Measurements from ENCODE around the gene NUP214. TPM values are rescaled to one million over a fixed set of nuclear protein-coding genes. Genes with fewer than 3 reads are reported as not detected.

NUP214 gene
- total RNA-seq, 1 experiment from 2014 or later, result 35.5 TPM

DNA sequence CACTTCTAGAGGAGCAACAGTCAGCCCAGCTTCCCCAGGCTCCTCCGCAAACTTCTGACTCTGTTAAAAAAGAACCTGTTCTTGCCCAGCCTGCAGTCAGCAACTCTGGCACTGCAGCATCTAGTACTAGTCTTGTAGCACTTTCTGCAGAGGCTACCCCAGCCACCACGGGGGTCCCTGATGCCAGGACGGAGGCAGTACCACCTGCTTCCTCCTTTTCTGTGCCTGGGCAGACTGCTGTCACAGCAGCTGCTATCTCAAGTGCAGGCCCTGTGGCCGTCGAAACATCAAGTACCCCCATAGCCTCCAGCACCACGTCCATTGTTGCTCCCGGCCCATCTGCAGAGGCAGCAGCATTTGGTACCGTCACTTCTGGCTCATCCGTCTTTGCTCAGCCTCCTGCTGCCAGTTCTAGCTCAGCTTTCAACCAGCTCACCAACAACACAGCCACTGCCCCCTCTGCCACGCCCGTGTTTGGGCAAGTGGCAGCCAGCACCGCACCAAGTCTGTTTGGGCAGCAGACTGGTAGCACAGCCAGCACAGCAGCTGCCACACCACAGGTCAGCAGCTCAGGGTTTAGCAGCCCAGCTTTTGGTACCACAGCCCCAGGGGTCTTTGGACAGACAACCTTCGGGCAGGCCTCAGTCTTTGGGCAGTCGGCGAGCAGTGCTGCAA, 72.8 kb downstream of the NUP214 start:
- POLR2A ChIA-PET, result no interaction called here
- Histone ChIP-seq H3K4me3 (replicated peaks in 1 of 2; ENCODE audit: low read depth in 1 of 2, low read length in 2 of 2) (no peak overlapping the region), H4K20me1 (ENCODE audit: insufficient read depth) (no peaks in the 10 kb centered on the region), H3K9ac (ENCODE audit: low read length) (no peak overlapping the region), H3K79me2 (ENCODE audit: insufficient read depth, low read length) (no peaks in the 10 kb centered on the region; the same call in 1 of the 2 replicates), H3K36me3 (ENCODE audit: control insufficient read depth in 1 of 2, insufficient read depth in 2 of 2, low read length in 2 of 2) (peaks cover 49 to 51% of the 10 kb centered on the region in 2 experiments), H2AFZ (ENCODE audit: low read depth, low read length, poor library complexity, severe bottlenecking) (no peak overlapping the region), H3K27me3 (ENCODE audit: insufficient read depth, low read length) (no peaks in the 10 kb centered on the region), H3K4me1 (ENCODE audit: control insufficient read depth in 1 of 2, insufficient read depth in 2 of 2, low read length in 2 of 2) (no peaks in the 10 kb centered on the region), H3K4me2 (ENCODE audit: low read length) (no peak overlapping the region), H3K9me2 (ENCODE audit: insufficient read depth) (no peaks in the 10 kb centered on the region), H3K27ac (ENCODE audit: low read depth, low read length) (no peak overlapping the region), H3K9me3 (ENCODE audit: control insufficient read depth in 1 of 2, insufficient read depth in 1 of 2, low read depth in 1 of 2, low read length in 2 of 2) (no peaks in the 10 kb centered on the region)
- RAD21 ChIA-PET (ENCODE audit: low non-redundant PET in 1 of 2, low total read pairs in 2 of 2, uncharacterized antibody in 2 of 2, unreplicated experiment in 2 of 2), result no interaction called here
- no TSS peak for BruUV-seq (replicated peaks)
- TF ChIP-seq, protein P1, sequence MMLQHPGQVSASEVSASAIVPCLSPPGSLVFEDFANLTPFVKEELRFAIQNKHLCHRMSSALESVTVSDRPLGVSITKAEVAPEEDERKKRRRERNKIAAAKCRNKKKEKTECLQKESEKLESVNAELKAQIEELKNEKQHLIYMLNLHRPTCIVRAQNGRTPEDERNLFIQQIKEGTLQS (IDR thresholded peaks at IDR 0.05), result no peak
- TF ChIP-seq CEBPB (IDR thresholded peaks at IDR 0.05; ENCODE audit: low read depth) (no peak), POLR2AphosphoS5 (IDR thresholded peaks at IDR 0.05; ENCODE audit: low read depth, low read length) (no peak), EZH2phosphoT487 (IDR thresholded peaks at IDR 0.05; ENCODE audit: borderline replicate concordance) (no peak), EGR1 (IDR thresholded peaks at IDR 0.05; ENCODE audit: low read depth) (no peak), ZNF274 (IDR thresholded peaks at IDR 0.05; ENCODE audit: low read depth, low read length) (no peak), POLR2A (IDR thresholded peaks at IDR 0.05; ENCODE audit: borderline replicate concordance, extremely low read depth, insufficient read depth, insufficient read length) (no peak), ZFX (IDR thresholded peaks at IDR 0.05) (no peak), YY1 (IDR thresholded peaks at IDR 0.05; ENCODE audit: extremely low read depth, insufficient replicate concordance, low read depth, low read length) (no peak)
- TF ChIP-seq, protein P2, sequence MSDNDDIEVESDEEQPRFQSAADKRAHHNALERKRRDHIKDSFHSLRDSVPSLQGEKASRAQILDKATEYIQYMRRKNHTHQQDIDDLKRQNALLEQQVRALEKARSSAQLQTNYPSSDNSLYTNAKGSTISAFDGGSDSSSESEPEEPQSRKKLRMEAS (IDR thresholded peaks at IDR 0.05), result no peak
- no peak for DNase-seq (ENCODE audit: low read depth, low spot score)
- intact Hi-C loops (cut with micrococcal nuclease), result no loop called here
- CTCF ChIA-PET, result no interaction called here
- no peak for ATAC-seq

DNA sequence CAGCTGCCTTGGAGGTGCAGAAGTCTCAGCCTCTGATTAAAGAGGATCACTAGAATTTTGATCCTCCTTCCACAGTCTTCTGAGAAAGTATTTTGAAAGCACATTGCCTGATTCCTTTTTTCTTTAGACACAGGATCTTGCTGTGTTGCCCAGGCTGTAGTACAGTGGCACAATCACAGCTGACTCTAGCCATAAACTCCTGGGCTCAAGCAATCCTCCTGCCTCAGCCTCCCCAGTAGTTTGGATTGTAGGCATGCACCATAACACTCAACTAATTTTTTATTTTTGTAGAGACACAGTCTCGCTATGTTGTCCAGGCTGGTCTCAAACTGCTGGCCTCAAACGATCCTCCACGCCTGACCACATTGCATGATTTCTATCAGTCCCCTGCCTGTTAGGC, 76.5 kb downstream of the NUP214 start:
- H3K27ac ChIP-seq (ENCODE audit: low read depth, low read length), result no peak overlapping the region
- ChIA-PET POLR2A (no interaction called here), CTCF (no interaction called here), RAD21 (ENCODE audit: low non-redundant PET in 1 of 2, low total read pairs in 2 of 2, uncharacterized antibody in 2 of 2, unreplicated experiment in 2 of 2) (no interaction called here)
- H3K4me2 ChIP-seq (ENCODE audit: low read length), result no peak overlapping the region
- H3K9me2 ChIP-seq (ENCODE audit: insufficient read depth), result no peaks in the 10 kb centered on the region
- DNase-seq (ENCODE audit: low read depth, low spot score) (no peak), ATAC-seq (no peak)
- no peaks in the 10 kb centered on the region for H3K79me2 ChIP-seq (ENCODE audit: insufficient read depth, low read length)
- BruUV-seq (replicated peaks), result no TSS peak
- H3K36me3 ChIP-seq (ENCODE audit: control insufficient read depth in 1 of 2, insufficient read depth in 2 of 2, low read length in 2 of 2), result peaks cover 42 to 46% of the 10 kb centered on the region in 2 experiments
- no peak overlapping the region for H2AFZ ChIP-seq (ENCODE audit: low read depth, low read length, poor library complexity, severe bottlenecking)
- H3K4me1 ChIP-seq (ENCODE audit: control insufficient read depth in 1 of 2, insufficient read depth in 2 of 2, low read length in 2 of 2), result no peaks in the 10 kb centered on the region
- TF ChIP-seq FOSL1 (IDR thresholded peaks at IDR 0.05; ENCODE audit: low read depth) (no peak), ELF1 (IDR thresholded peaks at IDR 0.05; ENCODE audit: borderline replicate concordance, low read depth) (no peak), YY1 (IDR thresholded peaks at IDR 0.05; ENCODE audit: extremely low read depth, insufficient replicate concordance, low read depth, low read length) (no peak), CEBPB (IDR thresholded peaks at IDR 0.05; ENCODE audit: low read depth) (no peak), SRF (IDR thresholded peaks at IDR 0.05; ENCODE audit: low read depth) (no peak), ZFX (IDR thresholded peaks at IDR 0.05) (no peak)
- TF ChIP-seq, protein P3, sequence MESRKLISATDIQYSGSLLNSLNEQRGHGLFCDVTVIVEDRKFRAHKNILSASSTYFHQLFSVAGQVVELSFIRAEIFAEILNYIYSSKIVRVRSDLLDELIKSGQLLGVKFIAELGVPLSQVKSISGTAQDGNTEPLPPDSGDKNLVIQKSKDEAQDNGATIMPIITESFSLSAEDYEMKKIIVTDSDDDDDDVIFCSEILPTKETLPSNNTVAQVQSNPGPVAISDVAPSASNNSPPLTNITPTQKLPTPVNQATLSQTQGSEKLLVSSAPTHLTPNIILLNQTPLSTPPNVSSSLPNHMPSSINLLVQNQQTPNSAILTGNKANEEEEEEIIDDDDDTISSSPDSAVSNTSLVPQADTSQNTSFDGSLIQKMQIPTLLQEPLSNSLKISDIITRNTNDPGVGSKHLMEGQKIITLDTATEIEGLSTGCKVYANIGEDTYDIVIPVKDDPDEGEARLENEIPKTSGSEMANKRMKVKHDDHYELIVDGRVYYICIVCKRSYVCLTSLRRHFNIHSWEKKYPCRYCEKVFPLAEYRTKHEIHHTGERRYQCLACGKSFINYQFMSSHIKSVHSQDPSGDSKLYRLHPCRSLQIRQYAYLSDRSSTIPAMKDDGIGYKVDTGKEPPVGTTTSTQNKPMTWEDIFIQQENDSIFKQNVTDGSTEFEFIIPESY (IDR thresholded peaks at IDR 0.05; ENCODE audit: extremely low read depth, insufficient replicate concordance, low read length), result no peak
- TF ChIP-seq, protein P2 (IDR thresholded peaks at IDR 0.05), result no peak
- no peak overlapping the region for H3K9ac ChIP-seq (ENCODE audit: low read length)
- no peak overlapping the region for H3K4me3 ChIP-seq (replicated peaks in 1 of 2; ENCODE audit: low read depth in 1 of 2, low read length in 2 of 2)
- intact Hi-C loops (cut with micrococcal nuclease), result no loop called here
- no peaks in the 10 kb centered on the region for H3K9me3 ChIP-seq (ENCODE audit: control insufficient read depth in 1 of 2, insufficient read depth in 1 of 2, low read depth in 1 of 2, low read length in 2 of 2)
- H4K20me1 ChIP-seq (ENCODE audit: insufficient read depth), result no peaks in the 10 kb centered on the region
- H3K27me3 ChIP-seq (ENCODE audit: insufficient read depth, low read length), result no peaks in the 10 kb centered on the region
